H1 (cell line): ENCODE results near the gene DEPDC4. TPM values are rescaled to one million over a fixed set of nuclear protein-coding genes. Genes with fewer than 3 reads are reported as not detected.

Experiments used
- CTCF ChIA-PET: fragments of 300-600 bp; sonication (Branson Sonifier 250); formaldehyde crosslinking; loops from one replicate; lab custom pipeline; 2021; ENCODE audit not compliant: partially characterized antibody; lab: Charles Lee
- POLR2A ChIA-PET: fragments of 300-600 bp; sonication (Branson Sonifier 250); formaldehyde crosslinking; loops from one replicate; lab custom pipeline; 2021; ENCODE audit warnings: inconsistent platforms; ENCODE audit not compliant: partially characterized antibody; lab: Charles Lee
- DNase-seq, 2 experiments: peaks; one replicate each; pipeline versions ENCODE4 v3.0.0 to v3.0.0-alpha.2; 2010 to 2022; ENCODE audit warnings: low spot score in 2 of 2, low read depth in 1 of 2, mixed read lengths in 1 of 2
- FAIRE-seq: peaks from 2 replicates; lab custom pipeline; 2011; peaks lifted over from hg19 to GRCh38; lab: Jason Lieb, UNC
- H2AFZ ChIP-seq: 2 replicates; pipeline ENCODE4 v1.8.1; 2012; ENCODE audit warnings: low read length, inconsistent platforms
- H2AK5ac ChIP-seq: 2 replicates; pipeline ENCODE4 v1.6.1; 2013; ENCODE audit warnings: low read depth, low read length
- H2BK120ac ChIP-seq: replicated peaks from 2 replicates; pipeline ENCODE3; 2013; ENCODE audit warnings: low read depth, low read length, inconsistent platforms
- H2BK12ac ChIP-seq: 2 replicates; pipeline ENCODE4 v1.6.1; 2013; ENCODE audit warnings: low read depth, low read length
- H2BK15ac ChIP-seq: 2 replicates; pipeline ENCODE4 v1.6.1; 2013; ENCODE audit warnings: low read length
- H2BK20ac ChIP-seq: 2 replicates; pipeline ENCODE4 v1.6.1; 2013; ENCODE audit warnings: low read length
- H2BK5ac ChIP-seq: 2 replicates; pipeline ENCODE4 v1.6.1; 2013; ENCODE audit warnings: low read depth, low read length
- H3K14ac ChIP-seq: 2 replicates; pipeline ENCODE4 v1.6.1; 2013; ENCODE audit warnings: inconsistent platforms; ENCODE audit not compliant: insufficient read length
- H3K18ac ChIP-seq: 2 replicates; pipeline ENCODE4 v1.6.1; 2013; ENCODE audit warnings: low read length; ENCODE audit errors: extremely low read depth
- H3K23ac ChIP-seq: 2 replicates; pipeline ENCODE4 v1.6.1; 2013; ENCODE audit warnings: inconsistent platforms; ENCODE audit not compliant: insufficient read length
- H3K23me2 ChIP-seq: 2 replicates; pipeline ENCODE4 v1.6.1; 2013; ENCODE audit warnings: low read depth, low read length
- H3K27ac ChIP-seq: 2 replicates; pipeline ENCODE4 v1.6.1; 2011; ENCODE audit warnings: low read depth, low read length, inconsistent platforms
- H3K27me3 ChIP-seq, 4 experiments: replicated peaks in 1 of 4; 1 replicate in 1 of 4; 2 replicates in 3 of 4; pipeline versions ENCODE4 v1.6.1 to v1.8.1; 2011 to 2013; ENCODE audit warnings: low read length in 3 of 4, mild to moderate bottlenecking in 3 of 4, inconsistent platforms in 2 of 4, mixed read lengths in 2 of 4, moderate library complexity in 1 of 4; ENCODE audit not compliant: control insufficient read depth in 3 of 4, insufficient read depth in 3 of 4; ENCODE audit errors: extremely low read depth in 1 of 4
- H3K36me3 ChIP-seq, 4 experiments: 2 replicates each; pipeline versions ENCODE4 v1.6.1 to v1.8.1; 2011 to 2013; ENCODE audit warnings: mild to moderate bottlenecking in 4 of 4, low read length in 3 of 4, moderate library complexity in 2 of 4, control low read depth in 1 of 4, inconsistent platforms in 1 of 4; ENCODE audit not compliant: insufficient read depth in 4 of 4, control insufficient read depth in 2 of 4
- H3K4ac ChIP-seq: replicated peaks from 2 replicates; pipeline ENCODE3; 2013; ENCODE audit warnings: low read length, low read depth, mixed read lengths, inconsistent platforms; ENCODE audit not compliant: insufficient read length
- H3K4me1 ChIP-seq, 4 experiments: replicated peaks in 1 of 4; 1 replicate in 1 of 4; 2 replicates in 3 of 4; pipeline versions ENCODE4 v1.6.1 to v1.8.1; 2011 to 2013; ENCODE audit warnings: low read length in 3 of 4, inconsistent platforms in 2 of 4, mixed read lengths in 1 of 4; ENCODE audit not compliant: insufficient read depth in 4 of 4, control insufficient read depth in 3 of 4
- H3K4me2 ChIP-seq, 2 experiments: 2 replicates each; pipeline versions ENCODE4 v1.6.1 to v1.8.1; 2011 to 2013; ENCODE audit warnings: low read depth in 2 of 2, low read length in 2 of 2, control low read depth in 1 of 2, inconsistent platforms in 1 of 2, mild to moderate bottlenecking in 1 of 2; ENCODE audit not compliant: insufficient read depth in 1 of 2
- H3K4me3 ChIP-seq, 4 experiments: fragments of 200-600, 300-600 bp in 1 of 4; sonication (generic), shearing (Covaris generic), sonication (Bioruptor Twin) in 1 of 4; 2 replicates each; pipeline versions ENCODE4 v1.5.1 to v1.8.1; 2011 to 2016; ENCODE audit warnings: low read length in 4 of 4, low read depth in 3 of 4, control low read depth in 2 of 4, inconsistent platforms in 2 of 4, mild to moderate bottlenecking in 2 of 4, mixed read lengths in 1 of 4, moderate library complexity in 1 of 4; ENCODE audit not compliant: insufficient read depth in 2 of 4; ENCODE audit errors: extremely low read depth in 1 of 4
- H3K56ac ChIP-seq: replicated peaks from 2 replicates; pipeline ENCODE3; 2013; ENCODE audit warnings: low read depth, mild to moderate bottlenecking, mixed read lengths, low read length, inconsistent platforms; ENCODE audit not compliant: insufficient read length
- H3K79me1 ChIP-seq: 2 replicates; pipeline ENCODE4 v1.6.1; 2013; ENCODE audit warnings: low read depth, low read length, control low read depth
- H3K79me2 ChIP-seq, 2 experiments: 2 replicates each; pipeline versions ENCODE4 v1.6.1 to v1.8.1; 2012 to 2013; ENCODE audit warnings: low read length in 2 of 2, mild to moderate bottlenecking in 2 of 2, inconsistent platforms in 1 of 2; ENCODE audit not compliant: insufficient read depth in 2 of 2, control insufficient read depth in 1 of 2
- H3K9ac ChIP-seq, 4 experiments: replicated peaks in 1 of 4; 1 replicate in 1 of 4; 2 replicates in 3 of 4; pipeline versions ENCODE4 v1.6.1 to v1.8.1; 2011 to 2013; ENCODE audit warnings: low read depth in 3 of 4, low read length in 3 of 4, control low read depth in 2 of 4, mild to moderate bottlenecking in 2 of 4, moderate library complexity in 2 of 4, inconsistent platforms in 1 of 4; ENCODE audit errors: extremely low read depth in 1 of 4
- H3K9me3 ChIP-seq, 2 experiments: 2 replicates each; pipeline versions ENCODE4 v1.6.1 to v1.8.1; 2012 to 2013; ENCODE audit warnings: mild to moderate bottlenecking in 2 of 2, moderate library complexity in 2 of 2, control low read depth in 1 of 2, inconsistent platforms in 1 of 2, low read depth in 1 of 2, low read length in 1 of 2, mixed read lengths in 1 of 2; ENCODE audit not compliant: insufficient read depth in 2 of 2
- H4K20me1 ChIP-seq, 2 experiments: replicated peaks in 1 of 2; 2 replicates each; pipeline versions ENCODE3 to v1.8.1; 2011 to 2013; ENCODE audit warnings: inconsistent platforms in 2 of 2, low read length in 2 of 2, mild to moderate bottlenecking in 1 of 2; ENCODE audit not compliant: insufficient read depth in 2 of 2, control insufficient read depth in 1 of 2
- H4K5ac ChIP-seq: 2 replicates; pipeline ENCODE4 v1.6.1; 2013; ENCODE audit warnings: low read length, low read depth, mixed read lengths, inconsistent platforms; ENCODE audit not compliant: insufficient read length
- H4K8ac ChIP-seq: 2 replicates; pipeline ENCODE4 v1.8.0; 2013; ENCODE audit warnings: mild to moderate bottlenecking, moderate library complexity, low read length, inconsistent platforms; ENCODE audit not compliant: insufficient read depth; ENCODE audit errors: extremely low read depth
- H4K91ac ChIP-seq: replicated peaks from 2 replicates; pipeline ENCODE3; 2013; ENCODE audit warnings: low read length, mixed read lengths, inconsistent platforms; ENCODE audit not compliant: insufficient read length
- ATF3 ChIP-seq: IDR thresholded peaks from 2 replicates; pipeline ENCODE4 v1.6.1; 2011; ENCODE audit warnings: low read depth, mild to moderate bottlenecking, low read length; ENCODE audit not compliant: insufficient read depth
- BCL11A ChIP-seq, 2 experiments: IDR thresholded peaks; one replicate each; pipeline ENCODE4 v1.6.1; 2011; ENCODE audit warnings: low read depth in 2 of 2, low read length in 2 of 2, mild to moderate bottlenecking in 2 of 2
- CBX5 ChIP-seq: fragments of 300-800, 300-1000 bp; sonication (generic); IDR thresholded peaks from 2 replicates; pipeline ENCODE4 v1.7.1; 2016; ENCODE audit warnings: antibody characterized with exemption, low read length, low read depth
- CREB1 ChIP-seq: IDR thresholded peaks from 2 replicates; pipeline ENCODE4 v1.6.1; 2012; ENCODE audit warnings: inconsistent platforms
- PHF8 ChIP-seq: fragments of 200-600 bp; sonication (generic); conservative IDR thresholded peaks from 2 replicates; pipeline ENCODE4 v1.7.1; 2012; ENCODE audit warnings: low read depth, mild to moderate bottlenecking, inconsistent platforms, low read length, moderate library complexity
- RAD21 ChIP-seq, 2 experiments: IDR thresholded peaks in 1 of 2; conservative IDR thresholded peaks in 1 of 2; 2 replicates each; pipeline ENCODE4 v1.6.1; 2011; ENCODE audit warnings: low read depth in 2 of 2, low read length in 2 of 2, improper control_type of control experiment in 1 of 2, inconsistent platforms in 1 of 2, mild to moderate bottlenecking in 1 of 2, moderate library complexity in 1 of 2
- SIRT6 ChIP-seq: IDR thresholded peaks from one replicate; pipeline ENCODE4 v1.7.1; 2012; ENCODE audit warnings: low read length, inconsistent platforms
- SP4 ChIP-seq: IDR thresholded peaks from 2 replicates; pipeline ENCODE4 v1.6.1; 2012; ENCODE audit warnings: low read length, inconsistent platforms
- SUZ12 ChIP-seq: fragments of 200-600 bp; sonication (generic); IDR thresholded peaks from 2 replicates; pipeline ENCODE4 v1.6.1; 2012; ENCODE audit warnings: mild to moderate bottlenecking, inconsistent platforms, low read length, moderate library complexity, mixed read lengths
- TEAD4 ChIP-seq: IDR thresholded peaks from 2 replicates; pipeline ENCODE4 v1.6.1; 2012; ENCODE audit warnings: low read depth, low read length, inconsistent platforms, mixed read lengths
- WGBS, 2 experiments: shearing (Covaris generic) in 1 of 2; methylation state at CpG; one replicate each; pipeline versions ENCODE4 v1.1.6 to v1.1.7; 2013 to 2015; ENCODE audit warnings: low lambda C conversion rate in 2 of 2, mixed read lengths in 2 of 2, inconsistent platforms in 1 of 2, low coverage in 1 of 2, missing lambda C conversion rate in 1 of 2; ENCODE audit not compliant: insufficient replicate concordance in 2 of 2, insufficient coverage in 1 of 2, insufficient read length in 1 of 2; ENCODE audit errors: extremely low coverage in 1 of 2, missing lambda C conversion rate in 1 of 2; 5-methylcytosine and 5-hydroxymethylcytosine counted together
- polyA plus RNA-seq, 7 experiments: library from polyadenylated mRNA; depleted of rRNA in 3 of 7; stranded (reverse) in 5 of 7; unstranded in 2 of 7; fragments of >200 nt in 5 of 7; fragments of 200-250 nt in 2 of 7; gene quantifications; 1 replicate in 5 of 7; 2 replicates in 1 of 7; 4 replicates in 1 of 7; pipeline versions ENCODE4 v1.2.1 to v1.2.3, GENCODE V29; 2011 to 2013; ENCODE audit warnings: missing spikeins in 2 of 7, mixed read lengths in 2 of 7
- total RNA-seq: library from RNA; stranded (reverse); fragmentation: NEBNext Ultra II Directional; extraction: Animal tissue kit (Norgen Biotek cat#: 25700); gene quantifications from 2 replicates; pipeline ENCODE4 v1.2.1, GENCODE V29; 2021
- TF ChIP-seq, protein P1 (sequence below): IDR thresholded peaks from 2 replicates; pipeline ENCODE4 v1.6.1; 2012; ENCODE audit warnings: inconsistent platforms

DEPDC4 gene
- total and polyA plus RNA-seq, 2 of the 8 experiments (the other 6 are each of a cell fraction or from before 2014, with no cell fraction given), result 0.80 to 3.8 TPM

- Histone ChIP-seq H3K27ac (0 out of 2 replicates have a peak overlapping the region, but pooled peaks have one; percentile 8), H4K8ac (peak overlapping the region; percentile 94; the same call in 1 of the 2 replicates), H3K23ac (no peak overlapping the region), H3K18ac (peak overlapping the region; percentile 90), H3K4me1 (peaks cover 0 to 3% (median 0%) of the 10 kb centered on the region in 4 experiments; a peak in 2 of 7 replicates), H2BK15ac (peak overlapping the region; percentile 81; the same call in 1 of the 2 replicates), H3K9me3 (no peaks in the 10 kb centered on the region), H3K79me1 (no peaks in the 10 kb centered on the region), H3K4ac (peak overlapping the region; percentile 51), H2AFZ (no peak overlapping the region; the same call in 1 of the 2 replicates), H3K36me3 (peaks cover 0 to 6% (median 3%) of the 10 kb centered on the region in 4 experiments; a peak in 3 of 8 replicates), H3K4me3 (peak overlapping the region; percentile 77 to 99 (median 94)), H4K20me1 (no peaks in the 10 kb centered on the region), H2AK5ac (no peak overlapping the region), H2BK12ac (peak overlapping the region; percentile 60; the same call in 1 of the 2 replicates), H2BK5ac (0 out of 2 replicates have a peak overlapping the region, but pooled peaks have one; percentile 78), H2BK20ac (no peak overlapping the region), H3K23me2 (peaks cover 9% of the 10 kb centered on the region; the same call in 1 of the 2 replicates), H3K27me3 (no peaks in the 10 kb centered on the region), H3K79me2 (peaks cover 0 to 31% of the 10 kb centered on the region in 2 experiments; a peak in 3 of 4 replicates), H4K5ac (no peak overlapping the region), H3K4me2 (peak overlapping the region; percentile 91 to 94), H4K91ac (peak overlapping the region; percentile 25), H3K56ac (peak overlapping the region; percentile 48), H3K14ac (peak overlapping the region; percentile 79), H2BK120ac (no peak overlapping the region), H3K9ac (peak overlapping the region; percentile 38 to 77 (median 68))
- TF ChIP-seq BCL11A (IDR thresholded peaks at IDR 0.05; ENCODE audit: low read depth in 2 of 2, low read length in 2 of 2) (no peak), CBX5 (no peak), SP4 (no peak), TEAD4 (no peak), CREB1 (no peak), PHF8 (no peak), RAD21 (IDR thresholded peaks at IDR 0.05 in 1 of 2, conservative IDR thresholded peaks at IDR 0.05 in 1 of 2; ENCODE audit: low read depth in 2 of 2, low read length in 2 of 2) (no peak), SUZ12 (no peak), SIRT6 (no peak), ATF3 (no peak)
- TF ChIP-seq, protein P1, sequence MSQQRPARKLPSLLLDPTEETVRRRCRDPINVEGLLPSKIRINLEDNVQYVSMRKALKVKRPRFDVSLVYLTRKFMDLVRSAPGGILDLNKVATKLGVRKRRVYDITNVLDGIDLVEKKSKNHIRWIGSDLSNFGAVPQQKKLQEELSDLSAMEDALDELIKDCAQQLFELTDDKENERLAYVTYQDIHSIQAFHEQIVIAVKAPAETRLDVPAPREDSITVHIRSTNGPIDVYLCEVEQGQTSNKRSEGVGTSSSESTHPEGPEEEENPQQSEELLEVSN, result no peak
- FAIRE-seq (no peak), DNase-seq (no peak)
- WGBS, 2 experiments, result 33% methylated on average over 6 of the region's 6 CpGs; no CpG with 5 or more reads in 1 of the 2 experiments
- ChIA-PET POLR2A (interaction anchor here (1.9 kb wide), 1 partner anchor 47 kb away, joined by 4 read pairs; no protein-coding TSS in a partner anchor), CTCF (no interaction called here)
Measured at GRCh38 chr12:100199023-100199346, 67.9 kb downstream of the DEPDC4 start.
